Globus pallidus (tissue), 1 donor: Measurements from ENCODE around the gene MID1.
A peak's percentile ranks its signal among the peaks of the same experiment; 100 is the strongest.

Experiments used
- DNase-seq: peaks from one replicate; pipeline ENCODE4 v3.0.0-alpha.2; 2015; ENCODE audit warnings: low spot score

The MID1 gene

GRCh38 chrX:10576777-10577447, 43.5 kb downstream of the MID1 start:
- DNase-seq = peak; percentile 9

DNA sequence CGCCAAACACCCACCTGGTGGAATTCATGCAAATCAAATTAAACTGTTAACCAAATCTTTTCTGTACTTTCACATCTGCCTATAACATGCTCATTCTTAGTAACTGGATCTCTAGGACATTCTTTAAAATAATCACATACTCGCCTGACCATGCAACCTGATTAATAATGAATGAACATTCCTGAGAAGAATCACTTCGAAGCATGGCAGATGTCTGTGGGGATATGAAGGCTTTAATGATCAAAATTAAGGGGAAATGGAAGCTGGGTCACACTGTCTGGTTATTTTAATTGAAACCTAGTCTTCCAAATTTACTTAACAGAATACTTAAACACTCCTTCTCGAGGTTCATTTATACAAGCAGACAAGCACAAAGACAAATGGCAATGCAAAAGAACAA, 44.2 kb downstream of the MID1 start:
- DNase-seq = no peak

GRCh38 chrX:10574663-10575062, 45.7 kb downstream of the MID1 start:
- no peak for DNase-seq

DNA sequence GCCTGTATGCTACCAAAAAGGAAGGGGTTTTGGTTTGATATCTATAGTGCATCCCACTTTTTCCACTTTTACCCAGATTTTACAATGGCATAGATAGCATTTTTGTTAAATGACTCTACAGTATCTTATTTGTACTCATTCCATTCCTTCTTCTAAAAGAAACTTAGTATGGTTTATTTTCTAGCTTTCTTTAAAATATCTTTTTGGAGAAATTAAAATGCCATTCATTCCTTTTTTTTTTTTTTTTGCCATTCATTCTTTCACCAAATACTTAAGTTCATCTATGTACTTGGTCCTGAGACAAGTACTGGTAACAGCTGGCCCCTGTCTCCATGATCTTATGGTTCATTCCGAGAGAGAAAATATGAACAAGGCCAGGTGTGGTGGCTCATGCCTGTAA, 49.1 kb downstream of the MID1 start:
- no peak for DNase-seq

DNA sequence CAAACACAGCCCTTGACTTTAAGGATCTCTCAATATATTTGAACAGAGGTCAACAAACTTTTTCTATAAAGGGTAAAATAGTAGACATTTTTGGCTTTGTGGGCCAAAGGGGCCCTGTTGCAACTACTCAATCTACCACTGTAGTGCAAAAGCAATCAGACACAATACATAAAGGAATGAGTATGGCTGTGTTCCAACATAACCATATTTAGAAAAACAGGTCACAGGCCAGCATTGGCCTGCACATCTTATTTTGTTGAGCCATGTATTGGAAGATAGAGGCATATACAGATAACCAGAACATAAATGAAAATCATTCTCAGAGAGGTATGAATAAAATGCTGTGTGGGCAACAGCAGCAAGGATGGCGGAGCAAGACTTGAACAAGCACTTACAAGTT, 49.8 kb downstream of the MID1 start:
- DNase-seq = no peak

DNA sequence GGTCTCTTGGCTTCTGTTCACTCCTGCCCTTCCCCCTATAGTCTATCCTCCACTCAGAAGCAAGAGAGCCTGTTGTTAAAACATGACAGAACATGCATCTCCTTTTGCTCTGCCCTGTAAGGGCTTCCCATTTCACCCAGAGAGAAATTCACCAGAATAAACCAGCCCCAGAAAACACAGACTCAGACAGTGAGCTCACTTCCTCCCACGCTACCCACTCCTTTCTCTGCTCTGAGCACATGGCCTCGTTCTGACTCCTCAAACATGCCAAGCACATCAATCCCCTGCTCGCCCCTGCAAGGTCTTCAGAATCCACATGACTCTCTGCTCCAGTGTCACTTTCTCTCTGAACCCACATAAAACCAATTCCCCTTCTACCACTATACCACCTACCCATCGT, 50.4 kb downstream of the MID1 start:
- no peak for DNase-seq

- no peak for DNase-seq
Observed at GRCh38 chrX:10568428-10568827, 52.0 kb downstream of the MID1 start.

- DNase-seq = no peak
Observed at GRCh38 chrX:10567136-10567535, 53.2 kb downstream of the MID1 start.

DNA sequence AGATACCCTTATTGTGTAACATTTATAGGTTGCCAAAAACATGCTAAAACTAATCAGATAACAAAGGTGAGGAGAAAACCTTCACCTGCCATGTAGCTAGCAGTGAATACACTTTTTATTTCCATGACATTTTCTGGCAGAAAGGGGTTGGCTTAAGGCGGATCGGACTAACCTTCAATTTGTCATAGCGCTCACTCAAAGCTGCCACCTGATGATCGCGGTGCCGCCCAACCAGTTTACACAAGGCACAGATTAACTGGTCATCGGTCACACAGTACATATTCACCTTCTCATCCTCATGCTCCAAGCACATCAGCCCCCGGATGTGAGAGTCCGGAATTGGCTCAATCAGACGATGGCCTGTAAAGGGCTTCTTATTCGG, 53.7 kb downstream of the MID1 start:
- DNase-seq = no peak

GRCh38 chrX:10564484-10564883, 55.9 kb downstream of the MID1 start:
- no peak for DNase-seq

- DNase-seq = no peak
Observed at GRCh38 chrX:10557166-10557565, 63.2 kb downstream of the MID1 start.

DNA sequence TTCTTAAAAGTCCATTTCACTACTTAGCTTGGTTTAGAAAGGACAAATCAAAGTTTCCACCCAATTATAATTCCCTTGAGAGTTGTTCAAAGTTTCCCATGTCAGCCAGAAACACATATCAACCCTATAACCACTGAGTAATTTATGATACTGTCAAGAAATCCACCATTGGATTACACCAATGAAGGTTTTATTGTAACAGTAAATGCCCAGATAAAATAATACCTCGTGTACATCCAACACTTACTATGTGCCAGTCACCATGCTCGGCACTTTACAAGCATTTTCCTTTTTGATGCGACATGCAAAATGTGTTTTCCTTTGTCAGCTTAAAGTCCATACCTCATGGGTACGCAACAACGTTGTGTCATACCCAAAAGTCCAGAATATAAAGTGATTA, 64.0 kb downstream of the MID1 start:
- DNase-seq = no peak

DNA sequence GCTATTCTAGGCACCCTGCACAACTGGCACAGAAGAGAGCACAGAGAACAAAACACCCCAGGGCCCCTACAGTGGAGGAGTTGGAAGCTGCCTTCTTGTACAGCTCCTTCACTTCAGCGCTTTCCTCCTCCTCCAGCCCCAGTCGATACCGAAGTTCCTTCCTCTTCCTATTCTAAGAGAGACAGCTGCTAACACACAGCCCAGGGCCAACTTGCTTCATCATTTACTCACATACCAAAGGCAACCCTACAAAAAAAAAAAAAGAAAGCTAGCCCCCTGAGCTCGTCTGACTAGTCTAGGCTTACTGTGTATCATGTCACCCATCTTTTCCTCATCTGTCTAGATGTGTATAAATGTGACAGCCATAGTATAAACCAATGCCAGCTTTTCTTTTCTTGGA, 64.5 kb downstream of the MID1 start:
- no peak for DNase-seq

DNA sequence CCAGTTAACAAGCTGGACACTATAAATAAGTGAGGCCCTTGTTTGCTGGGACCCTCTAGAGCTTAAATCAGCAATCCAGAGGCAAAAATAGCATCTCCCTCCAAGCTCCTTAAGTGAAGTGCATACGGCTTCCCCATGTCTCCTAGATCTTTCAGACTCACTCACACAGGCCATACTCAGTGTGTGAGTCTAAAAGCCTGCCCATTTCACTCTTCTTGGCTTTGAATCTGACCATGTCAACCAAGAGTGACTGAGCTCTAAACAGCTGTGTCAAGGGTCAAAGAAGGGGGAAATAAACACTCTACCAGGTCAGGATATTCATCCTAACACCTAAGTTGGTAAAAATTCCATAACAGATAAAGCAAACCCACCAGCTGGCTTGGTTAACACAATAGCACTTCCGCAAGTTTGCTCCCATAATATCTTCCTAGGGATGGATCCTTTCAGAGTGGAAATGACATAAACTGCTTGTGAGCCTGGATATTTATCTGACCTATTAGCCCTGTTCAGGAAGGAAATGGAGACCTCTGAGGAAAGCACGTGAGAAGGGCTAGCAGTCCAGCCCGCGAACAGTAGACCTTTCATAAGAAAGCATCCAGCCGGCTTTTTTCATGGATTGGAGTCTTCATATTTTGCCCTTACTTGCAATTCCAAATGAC, 65.6 kb downstream of the MID1 start:
- no peak for DNase-seq

DNA sequence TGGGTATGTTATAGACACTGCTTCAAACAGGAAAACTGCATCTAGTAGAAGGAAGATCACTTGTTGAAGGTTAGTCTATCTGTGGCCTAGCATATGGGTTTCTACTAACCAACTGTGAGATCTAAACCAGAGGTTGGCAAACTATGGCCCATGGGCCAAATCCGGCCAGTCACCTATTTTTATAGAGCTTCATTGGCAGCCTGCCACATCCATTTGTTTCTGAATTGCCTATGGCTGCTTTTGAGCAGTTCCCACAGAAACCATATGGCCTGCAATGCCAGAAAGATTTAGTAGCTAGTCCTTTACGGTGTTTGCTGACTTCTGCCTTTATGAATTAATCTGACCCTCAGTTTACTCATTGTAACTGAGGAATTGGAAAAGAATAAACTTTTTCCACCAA, 71.1 kb downstream of the MID1 start:
- DNase-seq = no peak

GRCh38 chrX:10548688-10549087, 71.7 kb downstream of the MID1 start:
- no peak for DNase-seq

DNA sequence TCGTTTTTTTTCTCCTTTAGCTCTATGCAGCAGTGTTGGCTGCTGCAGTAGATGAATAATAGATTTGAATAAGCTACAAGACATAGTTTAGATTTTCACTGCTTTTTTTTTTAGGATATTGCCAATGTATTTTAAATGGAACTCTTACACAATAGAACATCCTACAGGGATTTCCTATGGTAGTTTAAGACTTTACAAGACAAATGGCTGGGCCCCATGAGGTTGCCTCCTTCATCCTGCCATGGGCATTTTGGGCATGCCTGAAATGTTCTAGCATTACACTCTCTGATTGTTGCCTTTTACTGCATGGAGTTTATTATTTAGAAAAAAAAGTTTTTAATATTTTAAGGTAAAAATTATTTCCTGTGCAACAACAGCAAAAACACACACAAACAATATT, 74.5 kb downstream of the MID1 start:
- DNase-seq = no peak

- DNase-seq = no peak
Observed at GRCh38 chrX:10542586-10542985, 77.8 kb downstream of the MID1 start.

GRCh38 chrX:10538831-10539230, 81.6 kb downstream of the MID1 start:
- no peak for DNase-seq

DNA sequence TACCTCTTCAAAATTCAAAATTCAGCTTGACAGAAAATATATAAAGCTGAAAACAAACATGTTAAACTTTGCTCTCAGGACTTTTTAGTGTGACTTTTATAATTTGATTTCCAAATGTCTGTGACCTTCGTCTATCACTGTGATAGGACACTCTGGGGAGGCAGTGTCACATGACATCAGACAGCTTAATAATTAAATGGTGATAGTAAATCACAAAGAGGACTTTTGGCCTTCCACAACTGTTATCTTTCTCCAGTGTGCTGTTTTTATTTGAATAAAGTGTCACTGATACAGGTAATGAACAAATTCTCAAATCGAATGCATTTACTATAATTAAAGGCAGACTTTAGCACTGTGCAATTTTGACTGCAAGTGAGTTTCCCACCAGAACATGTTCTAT, 83.1 kb downstream of the MID1 start:
- DNase-seq = no peak

DNA sequence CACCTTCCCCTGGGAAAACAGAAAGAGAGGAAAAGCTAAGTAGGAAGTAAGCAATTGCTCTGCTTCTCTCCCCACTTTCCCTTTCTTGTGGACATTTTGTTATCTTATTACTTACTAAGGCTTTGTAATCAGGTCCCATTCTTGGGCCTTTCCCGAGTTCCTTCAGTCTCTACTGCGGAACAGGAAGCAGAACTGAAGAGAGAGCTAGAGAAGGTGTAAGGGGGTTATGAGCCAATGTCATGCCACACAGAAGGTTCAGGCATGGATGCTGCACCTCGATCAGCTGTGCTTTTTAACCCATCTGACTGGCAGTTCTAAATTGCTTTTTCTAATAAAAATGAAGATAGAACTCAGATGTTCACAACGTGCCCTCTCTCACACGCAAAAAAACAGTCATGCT, 83.6 kb downstream of the MID1 start:
- DNase-seq = no peak

DNA sequence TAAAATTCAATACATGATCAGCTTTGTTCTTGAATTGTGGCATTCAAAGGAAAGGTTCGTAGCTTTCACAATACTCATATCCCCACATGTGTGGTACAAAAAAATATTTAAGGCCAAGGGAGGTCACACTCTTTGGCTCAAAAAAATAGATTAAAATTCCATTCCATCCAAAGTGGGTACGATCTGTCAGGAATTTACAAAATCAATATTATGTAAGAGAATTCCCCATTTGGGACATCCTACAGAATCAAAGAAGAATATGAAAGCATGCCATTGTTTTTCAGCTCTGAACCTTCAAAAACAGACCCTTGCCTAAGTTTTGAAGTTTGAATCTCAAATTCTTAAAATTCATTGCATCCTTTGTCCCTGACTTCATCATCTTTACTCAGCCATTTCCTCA, 85.8 kb downstream of the MID1 start:
- no peak for DNase-seq

DNA sequence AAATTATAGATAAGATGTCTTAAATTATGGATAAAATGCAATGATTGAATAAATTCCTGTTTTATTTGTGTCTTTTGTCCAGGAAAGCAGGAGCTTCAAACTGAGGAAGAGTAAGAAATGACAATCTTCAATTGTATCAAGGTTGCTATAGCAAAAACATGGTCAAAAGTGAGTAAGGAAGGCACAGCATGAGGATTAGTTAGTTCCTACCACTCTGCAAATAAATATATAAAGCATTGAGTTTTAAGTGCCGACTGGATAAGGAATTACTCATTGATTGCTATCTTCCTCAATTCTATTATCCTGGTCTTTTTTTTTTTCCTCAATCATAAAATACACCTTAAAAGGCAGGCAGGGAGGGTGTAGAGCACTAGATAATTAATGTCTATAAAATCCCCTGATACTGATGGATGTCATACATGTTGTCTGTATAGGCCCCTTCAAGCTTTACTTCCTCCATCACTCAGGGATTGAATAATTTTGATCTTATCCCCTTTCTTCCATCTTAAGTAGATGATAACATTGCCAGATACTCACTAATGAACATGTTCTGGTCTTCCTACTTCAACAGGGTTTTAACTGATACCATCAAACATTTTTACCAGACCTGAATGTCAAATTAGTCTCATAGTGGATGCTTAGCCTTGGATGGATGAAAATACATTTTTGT, 86.6 kb downstream of the MID1 start:
- no peak for DNase-seq

GRCh38 chrX:10531927-10532326, 88.5 kb downstream of the MID1 start:
- no peak for DNase-seq
